ENCODE measurements around the gene ASRGL1. TPM values are rescaled to one million over a fixed set of nuclear protein-coding genes. Genes with fewer than 3 reads are reported as not detected.
"Not testable (repeated sequence)": the region's sequence is repeated elsewhere in the genome, so short reads cannot be mapped to it uniquely, and the experiment has no call there.

The ASRGL1 gene
- total and polyA plus RNA-seq, 2 donors from 2014 or later, result 62.2 to 85.6 TPM

GRCh38 chr11:62341588-62341987 is 4.3 kb downstream of the ASRGL1 start:
- intact Hi-C loops (cut with DNase I), result no loop called here
- no peak for FAIRE-seq
- no peaks in the 10 kb centered on the region for H3K27me3 ChIP-seq (ENCODE audit: control insufficient read depth, insufficient read depth, low read length)
- TF ChIP-seq, protein P1, sequence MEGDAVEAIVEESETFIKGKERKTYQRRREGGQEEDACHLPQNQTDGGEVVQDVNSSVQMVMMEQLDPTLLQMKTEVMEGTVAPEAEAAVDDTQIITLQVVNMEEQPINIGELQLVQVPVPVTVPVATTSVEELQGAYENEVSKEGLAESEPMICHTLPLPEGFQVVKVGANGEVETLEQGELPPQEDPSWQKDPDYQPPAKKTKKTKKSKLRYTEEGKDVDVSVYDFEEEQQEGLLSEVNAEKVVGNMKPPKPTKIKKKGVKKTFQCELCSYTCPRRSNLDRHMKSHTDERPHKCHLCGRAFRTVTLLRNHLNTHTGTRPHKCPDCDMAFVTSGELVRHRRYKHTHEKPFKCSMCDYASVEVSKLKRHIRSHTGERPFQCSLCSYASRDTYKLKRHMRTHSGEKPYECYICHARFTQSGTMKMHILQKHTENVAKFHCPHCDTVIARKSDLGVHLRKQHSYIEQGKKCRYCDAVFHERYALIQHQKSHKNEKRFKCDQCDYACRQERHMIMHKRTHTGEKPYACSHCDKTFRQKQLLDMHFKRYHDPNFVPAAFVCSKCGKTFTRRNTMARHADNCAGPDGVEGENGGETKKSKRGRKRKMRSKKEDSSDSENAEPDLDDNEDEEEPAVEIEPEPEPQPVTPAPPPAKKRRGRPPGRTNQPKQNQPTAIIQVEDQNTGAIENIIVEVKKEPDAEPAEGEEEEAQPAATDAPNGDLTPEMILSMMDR (IDR thresholded peaks at IDR 0.05; ENCODE audit: borderline replicate concordance, extremely low read depth, insufficient read depth), result no peak
- no peaks in the 10 kb centered on the region for H3K9me3 ChIP-seq (ENCODE audit: control insufficient read depth in 2 of 3, insufficient read depth in 1 of 3, low read length in 3 of 3)
- H3K4me3 ChIP-seq (ENCODE audit: low read length in 3 of 3), result no peak overlapping the region
- H3K9ac ChIP-seq (ENCODE audit: low read length in 3 of 3), result no peak overlapping the region
- peak overlapping the region in 1 of 2 donors; percentile 14 for H3K27ac ChIP-seq (ENCODE audit: low read depth in 2 of 2, low read length in 2 of 2)
- H3K4me1 ChIP-seq (ENCODE audit: control insufficient read depth in 2 of 3, insufficient read depth in 2 of 3, low read depth in 1 of 3, low read length in 3 of 3), result peaks cover 0 to 19% (median 10%) of the 10 kb centered on the region in 3 donors
- H3K36me3 ChIP-seq (ENCODE audit: control insufficient read depth in 2 of 3, insufficient read depth in 3 of 3, low read length in 3 of 3), result no peaks in the 10 kb centered on the region
- DNase-seq, result no peak

GRCh38 chr11:62343646-62344190 is 6.5 kb downstream of the ASRGL1 start:
- H3K27ac ChIP-seq (ENCODE audit: low read depth in 2 of 2, low read length in 2 of 2); intact Hi-C loops (cut with DNase I); H3K9me3 ChIP-seq (ENCODE audit: control insufficient read depth in 2 of 3, insufficient read depth in 1 of 3, low read length in 3 of 3); H3K27me3 ChIP-seq (ENCODE audit: control insufficient read depth, insufficient read depth, low read length); DNase-seq; H3K4me3 ChIP-seq (ENCODE audit: low read length in 3 of 3); H3K36me3 ChIP-seq (ENCODE audit: control insufficient read depth in 2 of 3, insufficient read depth in 3 of 3, low read length in 3 of 3); FAIRE-seq; H3K9ac ChIP-seq (ENCODE audit: low read length in 3 of 3): not testable (repeated sequence)
- H3K4me1 ChIP-seq (ENCODE audit: control insufficient read depth in 2 of 3, insufficient read depth in 2 of 3, low read depth in 1 of 3, low read length in 3 of 3), result peaks cover 0 to 19% (median 8%) of the 10 kb centered on the region in 3 donors

GRCh38 chr11:62344210-62344609 is 7.0 kb downstream of the ASRGL1 start:
- Histone ChIP-seq H3K36me3 (ENCODE audit: control insufficient read depth in 2 of 3, insufficient read depth in 3 of 3, low read length in 3 of 3) (no peaks in the 10 kb centered on the region), H3K9ac (ENCODE audit: low read length in 3 of 3) (no peak overlapping the region), H3K9me3 (ENCODE audit: control insufficient read depth in 2 of 3, insufficient read depth in 1 of 3, low read length in 3 of 3) (no peaks in the 10 kb centered on the region), H3K4me3 (ENCODE audit: low read length in 3 of 3) (no peak overlapping the region), H3K27ac (ENCODE audit: low read depth in 2 of 2, low read length in 2 of 2) (no peak overlapping the region), H3K4me1 (ENCODE audit: control insufficient read depth in 2 of 3, insufficient read depth in 2 of 3, low read depth in 1 of 3, low read length in 3 of 3) (peaks cover 0 to 15% (median 6%) of the 10 kb centered on the region in 3 donors), H3K27me3 (ENCODE audit: control insufficient read depth, insufficient read depth, low read length) (no peaks in the 10 kb centered on the region)
- FAIRE-seq (no peak), DNase-seq (no peak)
- TF ChIP-seq, protein P1 (IDR thresholded peaks at IDR 0.05; ENCODE audit: borderline replicate concordance, extremely low read depth, insufficient read depth), result no peak
- intact Hi-C loops (cut with DNase I), result no loop called here

DNA sequence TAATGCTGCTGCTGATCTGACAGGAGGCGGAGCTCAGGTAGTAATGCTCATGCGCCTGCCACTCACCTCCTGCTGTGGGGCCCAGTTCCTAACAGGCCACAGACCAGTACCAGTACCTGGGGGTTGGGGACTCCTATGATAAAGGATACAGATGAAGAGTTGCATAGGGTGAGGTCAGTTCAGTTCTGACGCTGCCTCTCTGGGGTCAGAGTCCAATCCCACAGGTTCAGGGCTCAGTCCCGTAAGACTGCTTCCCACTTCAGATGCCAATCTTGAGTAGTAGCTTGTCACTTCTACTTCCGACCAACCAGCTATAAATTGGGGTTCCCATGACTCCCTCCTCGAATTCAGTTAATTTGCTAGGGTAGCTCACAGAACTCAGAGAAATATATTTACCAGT is 8.6 kb downstream of the ASRGL1 start:
- DNase-seq, result no peak
- Histone ChIP-seq H3K9me3 (ENCODE audit: control insufficient read depth in 2 of 3, insufficient read depth in 1 of 3, low read length in 3 of 3) (no peaks in the 10 kb centered on the region), H3K4me1 (ENCODE audit: control insufficient read depth in 2 of 3, insufficient read depth in 2 of 3, low read depth in 1 of 3, low read length in 3 of 3) (peaks cover 0 to 2% (median 2%) of the 10 kb centered on the region in 3 donors), H3K4me3 (ENCODE audit: low read length in 3 of 3) (no peak overlapping the region), H3K9ac (ENCODE audit: low read length in 3 of 3) (no peak overlapping the region), H3K27ac (ENCODE audit: low read depth in 2 of 2, low read length in 2 of 2) (no peak overlapping the region), H3K27me3 (ENCODE audit: control insufficient read depth, insufficient read depth, low read length) (no peaks in the 10 kb centered on the region), H3K36me3 (ENCODE audit: control insufficient read depth in 2 of 3, insufficient read depth in 3 of 3, low read length in 3 of 3) (no peaks in the 10 kb centered on the region)
- FAIRE-seq, result no peak
- intact Hi-C loops (cut with DNase I), result no loop called here
- TF ChIP-seq, protein P1 (IDR thresholded peaks at IDR 0.05; ENCODE audit: borderline replicate concordance, extremely low read depth, insufficient read depth), result no peak
